ENCODE results near the gene ASB10. TPM values are rescaled to one million over a fixed set of nuclear protein-coding genes. Genes with fewer than 3 reads are reported as not detected.
A peak's percentile ranks its signal among the peaks of the same experiment; 100 is the strongest.

Gene ASB10
- total RNA-seq, 1 experiment from 2014 or later: not detected

DNA sequence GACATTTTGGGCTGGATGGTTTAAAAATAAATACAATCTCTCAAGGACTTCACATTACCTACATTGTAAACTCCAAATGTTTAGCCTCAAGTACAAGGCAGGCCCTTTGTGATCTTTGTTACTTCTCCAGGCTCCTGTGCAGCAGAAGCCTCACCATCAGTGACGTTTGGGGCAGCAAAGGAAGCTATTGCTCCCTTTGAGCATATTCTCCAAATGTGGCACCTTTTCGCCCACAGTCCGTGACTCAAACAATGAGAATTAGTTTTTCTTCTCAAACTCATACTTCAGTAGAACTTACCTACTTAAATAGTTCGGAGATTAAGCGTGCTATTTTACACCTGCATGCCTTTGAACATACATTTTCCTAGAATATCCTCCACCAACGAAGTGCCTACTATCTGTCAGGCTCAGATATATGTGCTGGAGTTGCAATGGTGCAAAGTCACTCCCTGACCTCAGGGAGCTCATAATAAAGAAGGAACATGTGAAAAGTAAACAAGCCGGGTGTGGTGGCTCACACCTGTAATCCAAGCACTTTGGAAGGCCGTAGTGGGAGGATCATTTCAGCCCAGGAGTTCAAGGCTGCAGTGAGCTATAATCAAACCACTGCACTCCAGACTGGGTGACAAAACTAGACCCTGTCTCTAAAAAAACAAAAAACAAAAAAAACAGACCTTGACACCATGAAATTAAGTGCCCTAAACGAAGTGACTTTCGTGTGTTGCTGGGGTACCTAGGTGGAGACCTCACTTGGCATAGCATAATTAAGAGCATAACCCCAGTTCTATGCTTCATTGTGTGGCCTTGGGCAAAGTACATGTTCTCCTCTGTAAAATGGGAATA lies 41.2 kb upstream of the ASB10 start (continued):
- TF ChIP-seq TEAD4 (CRISPR knock-in tag; IDR thresholded peaks at IDR 0.05): no peak

DNA sequence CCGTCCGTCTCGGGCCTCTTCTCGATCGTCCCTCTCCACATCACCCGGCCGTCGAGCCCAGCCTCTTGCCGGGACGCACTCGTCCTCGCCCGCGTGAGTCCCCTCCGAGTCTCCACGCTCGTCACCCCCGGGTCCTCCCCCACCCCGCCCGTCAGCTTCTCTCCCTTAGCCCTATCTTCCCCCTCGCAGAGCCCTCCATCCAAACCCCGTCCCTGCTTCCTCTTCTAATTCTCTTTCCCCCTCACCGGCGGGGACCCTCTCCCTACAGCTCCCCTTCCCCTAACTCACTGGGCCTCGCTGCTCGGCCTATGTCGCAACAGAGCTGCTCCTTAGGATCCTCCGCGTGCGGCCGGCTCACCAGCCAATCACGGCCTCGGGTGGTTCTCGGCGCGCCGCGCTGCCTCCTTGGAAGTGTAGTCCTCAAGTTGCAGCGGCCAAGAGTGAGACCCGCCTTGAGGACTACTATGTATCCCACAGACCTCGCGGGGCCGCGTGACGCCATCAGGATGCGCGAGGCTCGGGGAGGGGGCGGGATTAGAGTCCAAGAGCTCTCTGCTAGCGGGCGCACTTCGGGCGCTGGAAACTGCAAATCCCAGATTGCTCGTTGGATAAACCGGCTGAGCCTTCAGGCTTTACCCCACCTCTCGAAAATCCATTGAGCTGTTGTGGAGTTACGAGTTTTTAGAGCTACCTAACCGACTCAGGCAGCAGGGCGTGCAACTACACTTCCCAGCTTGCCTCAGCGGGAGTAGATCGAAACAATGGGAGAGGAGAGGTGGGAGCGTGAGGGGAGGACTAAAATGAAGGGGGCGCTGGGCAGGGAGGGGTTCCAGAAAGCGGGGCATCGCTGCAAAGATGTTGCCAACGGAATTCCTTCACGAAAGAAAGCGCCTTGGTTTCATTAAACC lies 40.1 kb upstream of the ASB10 start, which contains the start of gene ABCF2:
TSS of gene ABCF2 (minus strand) at position 331 of the 908 bp plus-strand sequence. CDS start 747 bp downstream, outside the sequence.
- TF ChIP-seq CBFB (CRISPR knock-in tag; IDR thresholded peaks at IDR 0.05; ENCODE audit: low read depth) (no peak), CREM (CRISPR knock-in tag; IDR thresholded peaks at IDR 0.05) (peak; percentile 99), NFYB (CRISPR knock-in tag; conservative IDR thresholded peaks at IDR 0.05; ENCODE audit: low read depth) (peak; percentile 86), SMAD3 (CRISPR knock-in tag; IDR thresholded peaks at IDR 0.05; ENCODE audit: borderline replicate concordance) (0 out of 2 replicates have a peak, but pooled peaks have one; percentile 15), GABPB1 (CRISPR knock-in tag; IDR thresholded peaks at IDR 0.05) (peak; percentile 79), ATF1 (CRISPR knock-in tag; IDR thresholded peaks at IDR 0.05) (peak; percentile 72; the same call in 1 of the 2 replicates), SP1 (CRISPR knock-in tag; conservative IDR thresholded peaks at IDR 0.05) (peak; percentile 96), ZNF396 (CRISPR knock-in tag; IDR thresholded peaks at IDR 0.05; ENCODE audit: borderline replicate concordance) (no peak), GRHL2 (CRISPR knock-in tag; IDR thresholded peaks at IDR 0.05; ENCODE audit: insufficient replicate concordance, severe bottlenecking) (no peak), ZNF121 (CRISPR knock-in tag; IDR thresholded peaks at IDR 0.05) (no peak), FOXK1 (CRISPR knock-in tag; IDR thresholded peaks at IDR 0.05) (peak; percentile 81), ZNF232 (CRISPR knock-in tag; IDR thresholded peaks at IDR 0.05) (peak; percentile 72; the same call in 1 of the 2 replicates), MYBL2 (CRISPR knock-in tag; IDR thresholded peaks at IDR 0.05) (0 out of 2 replicates have a peak, but pooled peaks have one; percentile 33), NR2C2 (CRISPR knock-in tag; IDR thresholded peaks at IDR 0.05) (no peak)
- TF ChIP-seq, protein P1, sequence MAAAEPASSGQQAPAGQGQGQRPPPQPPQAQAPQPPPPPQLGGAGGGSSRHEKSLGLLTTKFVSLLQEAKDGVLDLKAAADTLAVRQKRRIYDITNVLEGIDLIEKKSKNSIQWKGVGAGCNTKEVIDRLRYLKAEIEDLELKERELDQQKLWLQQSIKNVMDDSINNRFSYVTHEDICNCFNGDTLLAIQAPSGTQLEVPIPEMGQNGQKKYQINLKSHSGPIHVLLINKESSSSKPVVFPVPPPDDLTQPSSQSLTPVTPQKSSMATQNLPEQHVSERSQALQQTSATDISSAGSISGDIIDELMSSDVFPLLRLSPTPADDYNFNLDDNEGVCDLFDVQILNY (CRISPR knock-in tag; IDR thresholded peaks at IDR 0.05): peak; percentile 87
- TF ChIP-seq, protein P2, sequence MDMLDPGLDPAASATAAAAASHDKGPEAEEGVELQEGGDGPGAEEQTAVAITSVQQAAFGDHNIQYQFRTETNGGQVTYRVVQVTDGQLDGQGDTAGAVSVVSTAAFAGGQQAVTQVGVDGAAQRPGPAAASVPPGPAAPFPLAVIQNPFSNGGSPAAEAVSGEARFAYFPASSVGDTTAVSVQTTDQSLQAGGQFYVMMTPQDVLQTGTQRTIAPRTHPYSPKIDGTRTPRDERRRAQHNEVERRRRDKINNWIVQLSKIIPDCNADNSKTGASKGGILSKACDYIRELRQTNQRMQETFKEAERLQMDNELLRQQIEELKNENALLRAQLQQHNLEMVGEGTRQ (CRISPR knock-in tag; IDR thresholded peaks at IDR 0.05): no peak
- TF ChIP-seq, protein P3, sequence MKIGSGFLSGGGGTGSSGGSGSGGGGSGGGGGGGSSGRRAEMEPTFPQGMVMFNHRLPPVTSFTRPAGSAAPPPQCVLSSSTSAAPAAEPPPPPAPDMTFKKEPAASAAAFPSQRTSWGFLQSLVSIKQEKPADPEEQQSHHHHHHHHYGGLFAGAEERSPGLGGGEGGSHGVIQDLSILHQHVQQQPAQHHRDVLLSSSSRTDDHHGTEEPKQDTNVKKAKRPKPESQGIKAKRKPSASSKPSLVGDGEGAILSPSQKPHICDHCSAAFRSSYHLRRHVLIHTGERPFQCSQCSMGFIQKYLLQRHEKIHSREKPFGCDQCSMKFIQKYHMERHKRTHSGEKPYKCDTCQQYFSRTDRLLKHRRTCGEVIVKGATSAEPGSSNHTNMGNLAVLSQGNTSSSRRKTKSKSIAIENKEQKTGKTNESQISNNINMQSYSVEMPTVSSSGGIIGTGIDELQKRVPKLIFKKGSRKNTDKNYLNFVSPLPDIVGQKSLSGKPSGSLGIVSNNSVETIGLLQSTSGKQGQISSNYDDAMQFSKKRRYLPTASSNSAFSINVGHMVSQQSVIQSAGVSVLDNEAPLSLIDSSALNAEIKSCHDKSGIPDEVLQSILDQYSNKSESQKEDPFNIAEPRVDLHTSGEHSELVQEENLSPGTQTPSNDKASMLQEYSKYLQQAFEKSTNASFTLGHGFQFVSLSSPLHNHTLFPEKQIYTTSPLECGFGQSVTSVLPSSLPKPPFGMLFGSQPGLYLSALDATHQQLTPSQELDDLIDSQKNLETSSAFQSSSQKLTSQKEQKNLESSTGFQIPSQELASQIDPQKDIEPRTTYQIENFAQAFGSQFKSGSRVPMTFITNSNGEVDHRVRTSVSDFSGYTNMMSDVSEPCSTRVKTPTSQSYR (CRISPR knock-in tag; IDR thresholded peaks at IDR 0.05): 0 out of 2 replicates have a peak, but pooled peaks have one; percentile 34
- TF ChIP-seq, protein P4, sequence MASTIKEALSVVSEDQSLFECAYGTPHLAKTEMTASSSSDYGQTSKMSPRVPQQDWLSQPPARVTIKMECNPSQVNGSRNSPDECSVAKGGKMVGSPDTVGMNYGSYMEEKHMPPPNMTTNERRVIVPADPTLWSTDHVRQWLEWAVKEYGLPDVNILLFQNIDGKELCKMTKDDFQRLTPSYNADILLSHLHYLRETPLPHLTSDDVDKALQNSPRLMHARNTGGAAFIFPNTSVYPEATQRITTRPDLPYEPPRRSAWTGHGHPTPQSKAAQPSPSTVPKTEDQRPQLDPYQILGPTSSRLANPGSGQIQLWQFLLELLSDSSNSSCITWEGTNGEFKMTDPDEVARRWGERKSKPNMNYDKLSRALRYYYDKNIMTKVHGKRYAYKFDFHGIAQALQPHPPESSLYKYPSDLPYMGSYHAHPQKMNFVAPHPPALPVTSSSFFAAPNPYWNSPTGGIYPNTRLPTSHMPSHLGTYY (CRISPR knock-in tag; IDR thresholded peaks at IDR 0.05): no peak
- TF ChIP-seq, protein P5, sequence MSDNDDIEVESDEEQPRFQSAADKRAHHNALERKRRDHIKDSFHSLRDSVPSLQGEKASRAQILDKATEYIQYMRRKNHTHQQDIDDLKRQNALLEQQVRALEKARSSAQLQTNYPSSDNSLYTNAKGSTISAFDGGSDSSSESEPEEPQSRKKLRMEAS (CRISPR knock-in tag; IDR thresholded peaks at IDR 0.05): peak; percentile 79
- TF ChIP-seq, protein P6, sequence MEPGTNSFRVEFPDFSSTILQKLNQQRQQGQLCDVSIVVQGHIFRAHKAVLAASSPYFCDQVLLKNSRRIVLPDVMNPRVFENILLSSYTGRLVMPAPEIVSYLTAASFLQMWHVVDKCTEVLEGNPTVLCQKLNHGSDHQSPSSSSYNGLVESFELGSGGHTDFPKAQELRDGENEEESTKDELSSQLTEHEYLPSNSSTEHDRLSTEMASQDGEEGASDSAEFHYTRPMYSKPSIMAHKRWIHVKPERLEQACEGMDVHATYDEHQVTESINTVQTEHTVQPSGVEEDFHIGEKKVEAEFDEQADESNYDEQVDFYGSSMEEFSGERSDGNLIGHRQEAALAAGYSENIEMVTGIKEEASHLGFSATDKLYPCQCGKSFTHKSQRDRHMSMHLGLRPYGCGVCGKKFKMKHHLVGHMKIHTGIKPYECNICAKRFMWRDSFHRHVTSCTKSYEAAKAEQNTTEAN (CRISPR knock-in tag; IDR thresholded peaks at IDR 0.05): 0 out of 2 replicates have a peak, but pooled peaks have one; percentile 38
- no peaks in the 10 kb centered on the region for H3K27me3 Mint-ChIP-seq (ENCODE audit: low read depth)
- peak; percentile 98 for ATAC-seq

More for the DNA sequence above, 40.1 kb upstream of the ASB10 start, which contains the start of gene ABCF2:
- CTCF ChIA-PET: interaction anchor here (0.6 to 3.4 kb wide), 32 partner anchors 9 to 350 kb away, joined by 3 to 83 read pairs (median 4); partner anchors contain the start of genes H2BK1 and NUB1
- POLR2A ChIA-PET: interaction anchor here (0.6 to 1.4 kb wide), 12 partner anchors 17 to 165 kb away, joined by 3 to 7 read pairs (median 4); partner anchors contain the start of gene H2BK1
- Mint-ChIP-seq H3K9me3 (no peaks in the 10 kb centered on the region), H3K4me3 (peak within 1 kb of the TSS; percentile 95), H3K36me3 (peaks cover 38% of the 10 kb centered on the region), H3K27ac (peak within 1 kb of the TSS; percentile 100), H3K4me1 (peaks cover 30% of the 10 kb centered on the region)
- peak; percentile 100 for DNase-seq (ENCODE audit: low spot score)
